DMS53 (cell line): ENCODE measurements around the gene RTN4R.

Experiments used
- DNase-seq: peaks from one replicate; lab custom pipeline; 2025; lab: John Stamatoyannopoulos, UW

RTN4R gene

GRCh38 chr22:20199413-20199842 is 68.7 kb downstream of the RTN4R start:
- DNase-seq = no peak

GRCh38 chr22:20198557-20199319 is 69.4 kb downstream of the RTN4R start:
- DNase-seq = no peak

- DNase-seq = no peak
Observed at GRCh38 chr22:20197407-20198030, 70.6 kb downstream of the RTN4R start.

GRCh38 chr22:20196094-20196842 is 71.8 kb downstream of the RTN4R start:
- no peak for DNase-seq

- DNase-seq = no peak
Observed at GRCh38 chr22:20194681-20195593, 73.2 kb downstream of the RTN4R start.

GRCh38 chr22:20193761-20194494 is 74.2 kb downstream of the RTN4R start:
- DNase-seq = no peak

- DNase-seq = no peak
Observed at GRCh38 chr22:20192972-20193760, 75.0 kb downstream of the RTN4R start.

GRCh38 chr22:20192293-20192971 is 75.7 kb downstream of the RTN4R start:
- no peak for DNase-seq

GRCh38 chr22:20191803-20192202 is 76.3 kb downstream of the RTN4R start:
- no peak for DNase-seq
